K562 (cell line): Measurements from ENCODE around the gene ASB13. TPM values are rescaled to one million over a fixed set of nuclear protein-coding genes. Genes with fewer than 3 reads are reported as not detected.

Experiments
- ATAC-seq: fragments of 200-7000 bp; cut with Tn5 transposase; 3 replicates; pipeline ENCODE4 v1.9.1; 2020; ENCODE audit warnings: moderate library complexity
- BruUV-seq: library from RNA; stranded (reverse); fragments of 400-500 nt; replicated peaks from 2 replicates; lab custom pipeline; 2021; lab: Mats Ljungman, UMichigan
- CTCF ChIA-PET: fragments of 300-600 bp; formaldehyde crosslinking; extraction: SDS; loops from one replicate; lab custom pipeline; 2021; ENCODE audit warnings: low intra/inter-chr PET ratio; lab: Yijun Ruan, JAX
- POLR2A ChIA-PET: fragments of 300-600, 350-650 bp; sonication (Branson Sonifier 250); formaldehyde crosslinking; extraction: SDS; loops from one replicate; lab custom pipeline; 2021; ENCODE audit warnings: antibody characterized with exemption, inconsistent platforms; lab: Yijun Ruan, JAX
- DNase-seq, 4 experiments: peaks; one replicate each; pipeline versions ENCODE4 v3.0.0 to v3.0.0-alpha.2; 2011 to 2018; ENCODE audit warnings: low spot score in 3 of 4, mixed read lengths in 3 of 4; ENCODE audit errors: extremely low read depth in 1 of 4
- FAIRE-seq: peaks from 2 replicates; lab custom pipeline; 2011; peaks lifted over from hg19 to GRCh38; lab: Jason Lieb, UNC
- H2AFZ ChIP-seq: 2 replicates; pipeline ENCODE4 v1.6.0; 2011; ENCODE audit warnings: low read depth, low read length, control low read depth, inconsistent platforms
- H3K27ac ChIP-seq: fragments of 200-600 bp; 3 replicates; pipeline ENCODE4 v1.8.0; 2011; ENCODE audit warnings: low read depth, mild to moderate bottlenecking, control low read depth, inconsistent platforms, low read length, moderate library complexity, mixed read lengths; ENCODE audit errors: extremely low read depth
- H3K27me3 ChIP-seq, 2 experiments: fragments of 300-600 bp in 1 of 2; 2 replicates in 1 of 2; 3 replicates in 1 of 2; pipeline versions ENCODE4 v1.6.0 to v1.8.0; 2011; ENCODE audit warnings: inconsistent platforms in 2 of 2, low read length in 2 of 2, mild to moderate bottlenecking in 1 of 2, mixed read lengths in 1 of 2, moderate library complexity in 1 of 2; ENCODE audit not compliant: control insufficient read depth in 2 of 2, insufficient read depth in 2 of 2
- H3K36me3 ChIP-seq: fragments of 300-600 bp; 3 replicates; pipeline ENCODE4 v1.8.0; 2011; ENCODE audit warnings: mild to moderate bottlenecking, low read length, inconsistent platforms; ENCODE audit not compliant: control insufficient read depth, insufficient read depth
- H3K4me1 ChIP-seq, 2 experiments: fragments of 200-600 bp in 1 of 2; replicated peaks in 1 of 2; 2 replicates in 1 of 2; 3 replicates in 1 of 2; pipeline versions ENCODE4 v1.5.1 to v1.8.0; 2011; ENCODE audit warnings: inconsistent platforms in 2 of 2, low read length in 2 of 2, mild to moderate bottlenecking in 1 of 2, mixed read lengths in 1 of 2, moderate library complexity in 1 of 2; ENCODE audit not compliant: control insufficient read depth in 2 of 2, insufficient read depth in 2 of 2
- H3K4me2 ChIP-seq: 2 replicates; pipeline ENCODE4 v1.6.1; 2011; ENCODE audit warnings: low read length, control low read depth, inconsistent platforms, mixed read lengths; ENCODE audit not compliant: insufficient read depth
- H3K4me3 ChIP-seq: fragments of 200-600 bp; sonication (generic), shearing (Covaris generic); 2 replicates; pipeline ENCODE4 v1.5.1; 2016; ENCODE audit warnings: control low read depth, inconsistent platforms
- H3K79me2 ChIP-seq: fragments of 200-600 bp; 3 replicates; pipeline ENCODE4 v1.8.0; 2011; ENCODE audit warnings: low read length, inconsistent platforms; ENCODE audit not compliant: control insufficient read depth, insufficient read depth
- H3K9ac ChIP-seq, 2 experiments: 2 replicates each; pipeline versions ENCODE4 v1.6.0 to v1.6.1; 2011; ENCODE audit warnings: low read depth in 2 of 2, low read length in 2 of 2, control low read depth in 1 of 2, inconsistent platforms in 1 of 2, mild to moderate bottlenecking in 1 of 2, mixed read lengths in 1 of 2; ENCODE audit not compliant: insufficient read depth in 1 of 2
- H3K9me1 ChIP-seq: one replicate; pipeline ENCODE4 v1.6.0; 2011; ENCODE audit warnings: inconsistent platforms, mild to moderate bottlenecking, low read length, moderate library complexity; ENCODE audit not compliant: control insufficient read depth, insufficient read depth
- H3K9me3 ChIP-seq: replicated peaks from 2 replicates; pipeline ENCODE4 v1.5.1; 2011; ENCODE audit warnings: low read depth, low read length, inconsistent platforms; ENCODE audit not compliant: control insufficient read depth, insufficient read depth
- H4K20me1 ChIP-seq: replicated peaks from 2 replicates; pipeline ENCODE4 v1.6.1; 2011; ENCODE audit warnings: low read length, inconsistent platforms, mixed read lengths; ENCODE audit not compliant: control insufficient read depth, insufficient read depth
- ASH1L ChIP-seq: fragments of 450-650 bp; IDR thresholded peaks from 2 replicates; pipeline ENCODE4 v1.6.1; 2018; ENCODE audit warnings: borderline replicate concordance, mild to moderate bottlenecking, low read depth; ENCODE audit not compliant: partially characterized antibody
- CEBPB ChIP-seq: fragments of 450-650 bp; IDR thresholded peaks from 2 replicates; pipeline ENCODE4 v1.6.1; 2016; ENCODE audit warnings: missing genetic modification characterization, missing compliant biosample characterization
- CHD4 ChIP-seq: fragments of 200-600 bp; sonication (generic); IDR thresholded peaks from 3 replicates; pipeline ENCODE4 v1.6.1; 2012; ENCODE audit warnings: low read depth, mild to moderate bottlenecking, mixed read lengths, low read length, inconsistent platforms; ENCODE audit not compliant: insufficient read depth, insufficient replicate concordance, poor library complexity, severe bottlenecking
- CREBBP ChIP-seq: IDR thresholded peaks from one replicate; pipeline ENCODE4 v1.6.1; 2012; ENCODE audit warnings: low read depth, mild to moderate bottlenecking, control low read depth, inconsistent platforms, low read length
- EHMT2 ChIP-seq: fragments of 450-650 bp; IDR thresholded peaks from 2 replicates; pipeline ENCODE4 v1.6.1; 2018; ENCODE audit warnings: antibody characterized with exemption
- HNRNPUL1 ChIP-seq: fragments of 200-400 bp; formaldehyde crosslinking; IDR thresholded peaks from 2 replicates; pipeline ENCODE4 v1.6.1; 2017; ENCODE audit warnings: low read length
- KDM1A ChIP-seq, 2 experiments: fragments of 450-650 bp; IDR thresholded peaks; 2 replicates each; pipeline ENCODE4 v1.6.1; 2016; ENCODE audit warnings: mild to moderate bottlenecking in 2 of 2
- MITF ChIP-seq: IDR thresholded peaks from 2 replicates; pipeline ENCODE4 v1.6.1; 2014; ENCODE audit warnings: antibody characterized with exemption
- MLX ChIP-seq, 2 experiments: fragments of 450-650 bp in 1 of 2; sonication (generic) in 1 of 2; formaldehyde crosslinking; conservative IDR thresholded peaks; 2 replicates each; pipeline versions ENCODE4 v1.4.0 to v1.8.1; 2020 to 2022; ENCODE audit warnings: mild to moderate bottlenecking in 1 of 2, missing genetic modification reagents in 1 of 2
- POU5F1 ChIP-seq: fragments of 150-350 bp; IDR thresholded peaks from 2 replicates; pipeline ENCODE4 v1.6.1; 2014; ENCODE audit warnings: borderline replicate concordance, low read length, low read depth, mild to moderate bottlenecking; ENCODE audit not compliant: partially characterized antibody
- ZNF407 ChIP-seq: fragments of 450-650 bp; IDR thresholded peaks from 2 replicates; pipeline ENCODE4 v1.6.1; 2016; ENCODE audit warnings: low read depth
- WGBS: fragments of 100-300 bp; shearing (Covaris generic); methylation state at CpG from one replicate; pipeline ENCODE4 v1.1.6; 2016; ENCODE audit warnings: low coverage, mixed read lengths; ENCODE audit not compliant: insufficient coverage; ENCODE audit errors: missing lambda C conversion rate; 5-methylcytosine and 5-hydroxymethylcytosine counted together
- in situ Hi-C: fragments of 300-500 bp; cut with MboI; formaldehyde crosslinking; loops from 4 replicates; pipeline ENCODE4 v1.15.0; 2018; ENCODE audit warnings: inconsistent platforms, mixed read lengths
- intact Hi-C: fragments of 100-400 bp; cut with micrococcal nuclease; formaldehyde crosslinking; loops from 2 replicates; pipeline ENCODE4 v1.14.2; 2022
- polyA plus RNA-seq, 8 experiments: library from polyadenylated mRNA; depleted of rRNA in 4 of 8; stranded (reverse) in 5 of 8; unstranded in 3 of 8; fragments of >200 nt; fragmentation: Nextera tagmentation in 2 of 8; fragmentation: Illumina TruSeq in 1 of 8; extraction: Ambion mirVana in 2 of 8; extraction: Trizol in 1 of 8; gene quantifications; 2 replicates each; pipeline versions ENCODE4 v1.2.1 to v1.2.3, GENCODE V29; 2011 to 2014; ENCODE audit warnings: inconsistent platforms in 1 of 8, missing spikeins in 1 of 8
- total RNA-seq, 7 experiments: library from RNA; depleted of rRNA in 6 of 7; stranded (reverse); fragments of >200 nt in 6 of 7; fragmentation: Illumina TruSeq in 2 of 7; extraction: Trizol in 2 of 7; gene quantifications; 2 replicates each; pipeline versions ENCODE4 v1.2.1 to v1.2.3, GENCODE V29; 2011 to 2021; ENCODE audit warnings: low replicate concordance in 1 of 7

ASB13 gene
- total and polyA plus RNA-seq, 9 of the 15 experiments (the other 6 are each of a cell fraction or from before 2014, with no cell fraction given): 5.2 to 28.8 (median 16.9) TPM

- no peaks in the 10 kb centered on the region for H3K9me3 ChIP-seq
- no peak overlapping the region; a peak in 1 of 4 replicates for H3K9ac ChIP-seq
- no peak for DNase-seq
- BruUV-seq: no TSS peak
- H3K4me2 ChIP-seq: no peak overlapping the region
- H3K4me3 ChIP-seq: no peak overlapping the region
- no peaks in the 10 kb centered on the region for H3K79me2 ChIP-seq
- intact Hi-C loops (loop anchor here (5.0 kb wide), 2 partner anchors 158 to 803 kb away; no protein-coding TSS in a partner anchor), in situ Hi-C loops (loop anchor here (5.0 to 10.0 kb wide), 2 partner anchors 178 to 795 kb away; partner anchors contain the start of gene AKR1E2)
- H3K4me1 ChIP-seq: peaks cover 3 to 21% of the 10 kb centered on the region in 2 experiments; a peak in 3 of 5 replicates
- H3K27me3 ChIP-seq: no peaks in the 10 kb centered on the region
- ATAC-seq: no peak
- CTCF ChIA-PET: no interaction called here
- H3K9me1 ChIP-seq: no peaks in the 10 kb centered on the region
- no peaks in the 10 kb centered on the region for H4K20me1 ChIP-seq
- 70% methylated on average over 6 of the region's 11 CpGs for WGBS
- no peak overlapping the region for H3K27ac ChIP-seq
- FAIRE-seq: no peak
- H3K36me3 ChIP-seq: no peaks in the 10 kb centered on the region
- H2AFZ ChIP-seq: no peak overlapping the region
- POLR2A ChIA-PET: interaction anchor here (1.2 kb wide), 1 partner anchor 159 kb away, joined by 4 read pairs; no protein-coding TSS in a partner anchor
- TF ChIP-seq CHD4: no peak
- TF ChIP-seq CEBPB: no peak
- no peak for TF ChIP-seq KDM1A (IDR thresholded peaks at IDR 0.05)
- no peak for TF ChIP-seq ZNF407
- TF ChIP-seq ASH1L: no peak
- TF ChIP-seq CREBBP: no peak
- TF ChIP-seq MLX (CRISPR knock-in tag; conservative IDR thresholded peaks at IDR 0.05): no peak
- TF ChIP-seq MITF: no peak
- TF ChIP-seq EHMT2: no peak
- no peak for TF ChIP-seq HNRNPUL1
- TF ChIP-seq POU5F1: no peak
Measured at GRCh38 chr10:5620223-5620721, 46.1 kb downstream of the ASB13 start.
